Stimulated activated naive CD8-positive, alpha-beta T cell treated with anti-CD3 and anti-CD28 coated beads, Interleukin-15, amount 100 ng/mL, for 72 hours (primary cell): ENCODE data around the gene LRRC43.
A peak's percentile ranks its signal among the peaks of the same experiment; 100 is the strongest.

Experiments used
- ATAC-seq: fragments of 150-1000 bp; cut with Tn5 transposase; 2 replicates; pipeline ENCODE4 v1.10.0; 2021; ENCODE audit warnings: mild to moderate bottlenecking, moderate library complexity
- DNase-seq, 2 donors: peaks; one replicate each; pipeline ENCODE4 v3.0.0; 2021 to 2022
- H3K27ac Mint-ChIP-seq, 2 donors: one replicate each; pipeline ENCODE4 v1.8.0; 2022; ENCODE audit warnings: mild to moderate bottlenecking in 2 of 2, mixed read lengths in 2 of 2, moderate library complexity in 2 of 2
- H3K27me3 Mint-ChIP-seq: one replicate; pipeline ENCODE4 v1.8.0; 2022; ENCODE audit warnings: mixed read lengths
- H3K4me1 Mint-ChIP-seq: one replicate; pipeline ENCODE4 v1.8.0; 2022; ENCODE audit warnings: mild to moderate bottlenecking, mixed read lengths
- H3K4me3 Mint-ChIP-seq, 2 donors: one replicate each; pipeline ENCODE4 v1.8.0; 2022; ENCODE audit warnings: mild to moderate bottlenecking in 2 of 2, mixed read lengths in 2 of 2, moderate library complexity in 1 of 2
- H3K9me3 Mint-ChIP-seq, 2 donors: one replicate each; pipeline ENCODE4 v1.8.0; 2022; ENCODE audit warnings: mixed read lengths in 2 of 2

The LRRC43 gene

DNA sequence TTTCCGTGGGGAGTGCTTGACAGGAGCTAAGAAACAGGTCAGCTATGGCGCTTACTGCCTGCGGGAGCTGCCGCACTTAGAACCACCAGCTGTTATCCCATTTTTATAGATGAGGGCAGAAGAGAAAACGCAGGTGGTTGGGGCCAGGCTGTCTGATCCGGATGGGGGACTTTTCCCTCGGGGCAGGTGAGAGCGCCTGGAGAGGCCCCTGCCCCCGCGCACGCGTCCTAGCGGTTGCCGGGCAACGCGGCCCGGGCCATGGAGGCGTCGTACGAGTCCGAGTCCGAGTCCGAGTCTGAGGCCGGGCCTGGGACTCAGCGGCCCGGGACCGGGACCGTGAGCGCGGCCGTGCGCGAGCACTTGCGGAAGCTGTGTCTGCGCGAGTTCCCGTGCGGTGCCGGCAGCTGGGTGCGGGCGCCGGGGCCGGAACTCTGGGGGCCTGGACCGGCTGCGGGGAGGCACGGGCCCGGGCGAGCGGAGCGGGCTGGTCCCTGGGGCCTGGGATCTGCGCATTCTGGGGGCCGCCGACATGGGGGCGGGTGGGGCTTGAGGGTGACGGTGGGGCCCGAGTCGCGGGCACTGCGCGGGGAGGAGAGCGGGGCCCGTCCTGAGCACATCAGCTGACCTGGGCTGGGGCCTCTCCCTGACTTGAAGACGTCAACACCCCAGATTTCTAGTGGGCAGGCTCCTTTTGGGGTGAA is at the start of gene LRRC43:
LRRC43 (plus strand) TSS at position 237 of the 701 bp plus-strand sequence; CDS start at position 259, 22 bp downstream.
- H3K9me3 Mint-ChIP-seq, result no peaks in the 10 kb centered on the region
- peaks cover 45% of the 10 kb centered on the region for H3K27me3 Mint-ChIP-seq
- peak within 1 kb of the TSS; percentile 79 to 83 for H3K4me3 Mint-ChIP-seq
- peaks cover 18% of the 10 kb centered on the region for H3K4me1 Mint-ChIP-seq
- no peak within 1 kb of the TSS for H3K27ac Mint-ChIP-seq
- ATAC-seq (peak; percentile 84), DNase-seq (peak; percentile 37 to 40)

- Mint-ChIP-seq H3K4me1 (no peaks in the 10 kb centered on the region), H3K27me3 (no peaks in the 10 kb centered on the region), H3K9me3 (no peaks in the 10 kb centered on the region), H3K4me3 (no peak overlapping the region), H3K27ac (peak overlapping the region; percentile 54 to 86)
- no peak for DNase-seq
- no peak for ATAC-seq
Measured at GRCh38 chr12:122133192-122133950, 49.6 kb upstream of the LRRC43 start.

- H3K27ac Mint-ChIP-seq, result peak overlapping the region; percentile 55 to 89
- H3K27me3 Mint-ChIP-seq, result no peaks in the 10 kb centered on the region
- H3K4me1 Mint-ChIP-seq, result no peaks in the 10 kb centered on the region
- H3K9me3 Mint-ChIP-seq, result no peaks in the 10 kb centered on the region
- H3K4me3 Mint-ChIP-seq, result no peak overlapping the region
- no peak for DNase-seq
- ATAC-seq, result no peak
Measured at GRCh38 chr12:122135437-122136031, 47.4 kb upstream of the LRRC43 start.

DNA sequence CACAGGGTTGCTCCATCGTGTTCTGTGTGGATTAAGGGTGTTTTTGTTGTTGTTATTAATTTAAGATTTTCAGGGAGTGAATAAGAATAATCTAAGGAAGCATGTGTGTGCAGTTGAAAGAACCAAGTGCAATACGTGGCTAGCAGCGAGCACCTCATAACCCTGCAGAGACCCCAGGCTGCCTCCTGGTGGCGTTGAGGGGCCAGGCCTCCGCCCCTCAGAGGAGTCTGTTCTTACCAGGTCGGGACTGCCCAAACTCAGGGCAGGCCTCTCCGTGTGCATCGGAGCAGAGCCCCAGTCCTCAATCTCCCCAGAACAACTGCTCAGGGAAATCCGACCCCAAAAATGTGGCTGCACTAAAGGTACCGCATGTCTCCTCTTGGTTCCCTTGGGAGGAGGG is 45.7 kb upstream of the LRRC43 start:
- H3K9me3 Mint-ChIP-seq, result no peaks in the 10 kb centered on the region
- DNase-seq (no peak), ATAC-seq (peak; percentile 34)
- no peaks in the 10 kb centered on the region for H3K27me3 Mint-ChIP-seq
- no peaks in the 10 kb centered on the region for H3K4me1 Mint-ChIP-seq
- H3K27ac Mint-ChIP-seq, result no peak overlapping the region
- no peak overlapping the region for H3K4me3 Mint-ChIP-seq

GRCh38 chr12:122137681-122138080 is 45.2 kb upstream of the LRRC43 start:
- no peak overlapping the region for H3K4me3 Mint-ChIP-seq
- DNase-seq (no peak), ATAC-seq (peak; percentile 12)
- no peaks in the 10 kb centered on the region for H3K9me3 Mint-ChIP-seq
- no peaks in the 10 kb centered on the region for H3K27me3 Mint-ChIP-seq
- no peak overlapping the region for H3K27ac Mint-ChIP-seq
- H3K4me1 Mint-ChIP-seq, result no peaks in the 10 kb centered on the region

- H3K4me1 Mint-ChIP-seq, result no peaks in the 10 kb centered on the region
- H3K27ac Mint-ChIP-seq, result no peak overlapping the region
- H3K27me3 Mint-ChIP-seq, result no peaks in the 10 kb centered on the region
Measured at GRCh38 chr12:122138181-122138580, 44.7 kb upstream of the LRRC43 start.

GRCh38 chr12:122138616-122139015 is 44.3 kb upstream of the LRRC43 start:
- no peak for ATAC-seq
- H3K9me3 Mint-ChIP-seq, result no peaks in the 10 kb centered on the region

More at GRCh38 chr12:122138181-122138580, 44.7 kb upstream of the LRRC43 start:
- no peak for DNase-seq
- ATAC-seq, result no peak
- Mint-ChIP-seq H3K9me3 (no peaks in the 10 kb centered on the region), H3K4me3 (no peak overlapping the region)

GRCh38 chr12:122139266-122139665 is 43.7 kb upstream of the LRRC43 start:
- no peak overlapping the region for H3K27ac Mint-ChIP-seq
- ATAC-seq (no peak), DNase-seq (no peak)
- H3K4me3 Mint-ChIP-seq, result no peak overlapping the region
- H3K9me3 Mint-ChIP-seq, result no peaks in the 10 kb centered on the region
- H3K4me1 Mint-ChIP-seq, result no peaks in the 10 kb centered on the region
- no peaks in the 10 kb centered on the region for H3K27me3 Mint-ChIP-seq

More at GRCh38 chr12:122138616-122139015, 44.3 kb upstream of the LRRC43 start:
- Mint-ChIP-seq H3K27me3 (no peaks in the 10 kb centered on the region), H3K4me3 (peak overlapping the region in 1 of 2 donors; percentile 27), H3K27ac (no peak overlapping the region), H3K4me1 (no peaks in the 10 kb centered on the region)
- no peak for DNase-seq

GRCh38 chr12:122139941-122140340 is 43.0 kb upstream of the LRRC43 start:
- ATAC-seq (no peak), DNase-seq (no peak)
- H3K4me1 Mint-ChIP-seq, result no peaks in the 10 kb centered on the region
- H3K27ac Mint-ChIP-seq, result peak overlapping the region in 1 of 2 donors; percentile 20
- H3K27me3 Mint-ChIP-seq, result no peaks in the 10 kb centered on the region
- H3K9me3 Mint-ChIP-seq, result no peaks in the 10 kb centered on the region
- H3K4me3 Mint-ChIP-seq, result no peak overlapping the region

DNA sequence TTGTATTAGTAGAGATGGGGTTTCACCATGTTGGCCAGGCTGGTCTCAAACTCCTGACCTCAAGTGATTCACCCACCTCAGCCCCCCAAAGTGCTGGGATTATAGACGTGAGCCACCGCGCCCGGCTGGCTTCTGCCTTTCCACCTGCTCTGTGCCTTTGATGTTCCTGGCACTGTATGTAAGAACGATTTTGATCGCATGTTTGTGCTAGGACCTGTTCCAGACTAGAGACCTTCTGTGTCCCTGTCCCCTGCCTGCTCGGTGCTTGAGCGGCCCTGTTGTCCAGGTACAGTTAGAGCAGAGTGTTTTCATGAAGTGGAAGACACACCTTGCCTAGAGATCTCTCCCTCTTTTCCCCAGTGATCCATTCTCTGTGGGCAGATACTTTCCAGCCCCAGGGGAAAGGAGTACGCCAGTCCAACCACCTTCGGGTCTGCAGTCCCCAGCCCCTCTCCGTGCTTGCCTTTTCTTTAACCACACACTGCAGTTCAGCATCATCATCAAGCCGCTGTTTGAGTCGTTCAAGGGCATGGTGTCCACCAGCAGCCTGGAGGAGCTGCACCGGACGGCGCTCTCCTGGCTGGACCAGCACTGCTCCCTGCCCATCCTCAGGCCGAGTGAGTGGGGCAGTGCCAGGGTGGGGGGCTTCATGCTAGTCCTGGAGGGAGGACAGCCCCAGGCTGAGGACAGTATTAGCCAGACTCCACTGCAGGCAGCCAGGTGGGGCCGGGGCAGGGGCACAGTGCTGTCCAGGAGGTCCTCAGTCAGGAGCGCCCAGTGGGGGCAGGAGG is 42.3 kb upstream of the LRRC43 start:
- Mint-ChIP-seq H3K27ac (peak overlapping the region; percentile 30 to 86), H3K4me1 (no peaks in the 10 kb centered on the region), H3K9me3 (no peaks in the 10 kb centered on the region), H3K27me3 (no peaks in the 10 kb centered on the region), H3K4me3 (no peak overlapping the region)
- ATAC-seq (no peak), DNase-seq (no peak)

DNA sequence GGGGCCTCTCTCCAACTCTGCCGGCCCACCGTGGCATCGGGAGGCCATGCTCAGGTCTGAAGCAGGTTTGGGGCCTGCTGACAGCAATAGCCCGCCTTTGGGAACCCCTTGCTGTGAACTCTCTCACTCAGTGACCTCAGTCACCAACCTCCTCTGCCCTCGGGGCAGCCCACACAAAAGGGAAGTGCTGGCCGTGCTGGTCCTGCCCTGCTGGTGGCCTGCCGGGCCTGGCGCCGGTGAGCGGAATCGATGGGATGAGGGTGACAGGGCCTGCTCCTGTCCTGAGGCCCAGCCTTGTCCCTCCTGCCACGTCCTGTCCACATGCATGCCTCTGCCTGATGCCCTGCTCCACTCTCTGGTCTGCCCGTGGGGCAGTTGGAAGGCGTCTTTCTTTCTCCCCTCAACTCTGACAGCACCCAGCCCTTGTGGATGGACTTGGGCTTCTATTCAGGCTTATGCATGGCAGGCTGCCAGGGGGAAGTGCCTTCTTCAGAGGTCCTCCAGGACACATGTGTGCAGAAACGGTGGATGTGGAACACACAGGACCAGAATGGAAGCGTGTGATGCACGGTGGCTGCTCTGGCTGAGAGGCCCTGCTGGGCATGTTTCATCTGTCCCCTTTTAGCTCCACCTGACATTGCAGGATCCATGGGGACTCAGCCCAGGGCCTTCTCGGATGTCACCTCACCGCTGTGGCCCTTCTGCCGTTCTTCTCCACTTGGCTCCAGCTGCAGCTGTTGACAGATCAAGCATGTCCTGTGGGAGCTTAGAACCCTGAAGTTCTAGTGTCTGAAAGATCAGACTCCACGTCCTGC is 40.8 kb upstream of the LRRC43 start:
- H3K27me3 Mint-ChIP-seq, result no peaks in the 10 kb centered on the region
- H3K9me3 Mint-ChIP-seq, result no peaks in the 10 kb centered on the region
- H3K4me3 Mint-ChIP-seq, result no peak overlapping the region
- DNase-seq, result no peak
- peak overlapping the region; percentile 54 to 69 for H3K27ac Mint-ChIP-seq
- ATAC-seq, result no peak
- no peaks in the 10 kb centered on the region for H3K4me1 Mint-ChIP-seq

GRCh38 chr12:122142857-122143256 is 40.1 kb upstream of the LRRC43 start:
- ATAC-seq (no peak), DNase-seq (no peak)
- no peak overlapping the region for H3K4me3 Mint-ChIP-seq
- H3K27me3 Mint-ChIP-seq, result no peaks in the 10 kb centered on the region
- peak overlapping the region; percentile 34 to 69 for H3K27ac Mint-ChIP-seq
- H3K4me1 Mint-ChIP-seq, result no peaks in the 10 kb centered on the region
- H3K9me3 Mint-ChIP-seq, result no peaks in the 10 kb centered on the region

- DNase-seq (no peak), ATAC-seq (no peak)
- Mint-ChIP-seq H3K9me3 (no peaks in the 10 kb centered on the region), H3K27me3 (no peaks in the 10 kb centered on the region), H3K27ac (peak overlapping the region in 1 of 2 donors; percentile 78), H3K4me3 (no peak overlapping the region), H3K4me1 (no peaks in the 10 kb centered on the region)
Measured at GRCh38 chr12:122144885-122145284, 38.0 kb upstream of the LRRC43 start.

GRCh38 chr12:122145505-122146330 is 37.2 kb upstream of the LRRC43 start:
- Mint-ChIP-seq H3K9me3 (no peaks in the 10 kb centered on the region), H3K4me1 (no peaks in the 10 kb centered on the region), H3K4me3 (no peak overlapping the region), H3K27me3 (no peaks in the 10 kb centered on the region), H3K27ac (peak overlapping the region in 1 of 2 donors; percentile 78)
- DNase-seq, result no peak
- ATAC-seq, result no peak
